Astrocyte of the cerebellum (primary cell): ENCODE data around the gene CDC42SE2.

Source experiments
- DNase-seq: peaks from one replicate; pipeline ENCODE4 v3.0.0-alpha.2; 2011; ENCODE audit warnings: low read depth
- H3K4me3 ChIP-seq: 2 replicates; pipeline ENCODE4 v1.5.1; 2011; ENCODE audit warnings: mild to moderate bottlenecking, low read depth, low read length, moderate library complexity
- CTCF ChIP-seq: IDR thresholded peaks from 2 replicates; pipeline ENCODE4 v1.5.1; 2012; ENCODE audit warnings: low read length, low read depth, moderate library complexity, mild to moderate bottlenecking; ENCODE audit errors: missing control alignments
- in situ Hi-C: cut with HindIII; loops from 2 replicates; pipeline ENCODE4 v1.10.0; 2017; ENCODE audit warnings: low sequenced_read_pairs

CDC42SE2 gene

GRCh38 chr5:131417240-131417869 lies 153.5 kb downstream of the CDC42SE2 start:
- peak; percentile 72 for TF ChIP-seq CTCF
- no peak overlapping the region for H3K4me3 ChIP-seq
- DNase-seq, result peak; percentile 72
- in situ Hi-C loops, result loop anchor here (25.0 kb wide), 1 partner anchor 155 kb away; the partner anchor contains the start of gene CDC42SE2

GRCh38 chr5:131418846-131419245 lies 155.0 kb downstream of the CDC42SE2 start:
- no peak for TF ChIP-seq CTCF
- DNase-seq, result no peak
- H3K4me3 ChIP-seq, result no peak overlapping the region
- in situ Hi-C loops, result loop anchor here (25.0 kb wide), 1 partner anchor 157 kb away; the partner anchor contains the start of gene CDC42SE2

GRCh38 chr5:131419877-131420276 lies 156.0 kb downstream of the CDC42SE2 start:
- in situ Hi-C loops, result loop anchor here (25.0 kb wide), 1 partner anchor 158 kb away; the partner anchor contains the start of gene CDC42SE2
- H3K4me3 ChIP-seq, result no peak overlapping the region
- no peak for TF ChIP-seq CTCF

GRCh38 chr5:131423056-131423455 lies 159.2 kb downstream of the CDC42SE2 start:
- peak; percentile 65 for TF ChIP-seq CTCF
- in situ Hi-C loops, result loop anchor here (25.0 kb wide), 1 partner anchor 161 kb away; the partner anchor contains the start of gene CDC42SE2
- DNase-seq, result peak; percentile 20
- no peak overlapping the region for H3K4me3 ChIP-seq

More at GRCh38 chr5:131419877-131420276, 156.0 kb downstream of the CDC42SE2 start:
- no peak for DNase-seq

- in situ Hi-C loops, result loop anchor here (25.0 kb wide), 1 partner anchor 586 kb away; the partner anchor contains the start of gene ACSL6
- DNase-seq, result no peak
- no peak for TF ChIP-seq CTCF
- H3K4me3 ChIP-seq, result no peak overlapping the region
Measured at GRCh38 chr5:131426011-131426410, 162.2 kb downstream of the CDC42SE2 start.

- no peak for DNase-seq
- TF ChIP-seq CTCF, result no peak
- no peak overlapping the region for H3K4me3 ChIP-seq
- in situ Hi-C loops, result loop anchor here (25.0 kb wide), 1 partner anchor 582 kb away; the partner anchor contains the start of gene ACSL6
Measured at GRCh38 chr5:131430794-131431193, 166.9 kb downstream of the CDC42SE2 start.
